GM19240 (cell line): ENCODE results near the gene VOPP1.
"Not testable (repeated sequence)": the region's sequence is repeated elsewhere in the genome, so short reads cannot be mapped to it uniquely, and the experiment has no call there.

Source experiments
- DNase-seq: peaks from one replicate; pipeline ENCODE4 v3.0.0; 2011; ENCODE audit warnings: low spot score; ENCODE audit not compliant: insufficient read length

The VOPP1 gene, protein sequence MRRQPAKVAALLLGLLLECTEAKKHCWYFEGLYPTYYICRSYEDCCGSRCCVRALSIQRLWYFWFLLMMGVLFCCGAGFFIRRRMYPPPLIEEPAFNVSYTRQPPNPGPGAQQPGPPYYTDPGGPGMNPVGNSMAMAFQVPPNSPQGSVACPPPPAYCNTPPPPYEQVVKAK

DNA sequence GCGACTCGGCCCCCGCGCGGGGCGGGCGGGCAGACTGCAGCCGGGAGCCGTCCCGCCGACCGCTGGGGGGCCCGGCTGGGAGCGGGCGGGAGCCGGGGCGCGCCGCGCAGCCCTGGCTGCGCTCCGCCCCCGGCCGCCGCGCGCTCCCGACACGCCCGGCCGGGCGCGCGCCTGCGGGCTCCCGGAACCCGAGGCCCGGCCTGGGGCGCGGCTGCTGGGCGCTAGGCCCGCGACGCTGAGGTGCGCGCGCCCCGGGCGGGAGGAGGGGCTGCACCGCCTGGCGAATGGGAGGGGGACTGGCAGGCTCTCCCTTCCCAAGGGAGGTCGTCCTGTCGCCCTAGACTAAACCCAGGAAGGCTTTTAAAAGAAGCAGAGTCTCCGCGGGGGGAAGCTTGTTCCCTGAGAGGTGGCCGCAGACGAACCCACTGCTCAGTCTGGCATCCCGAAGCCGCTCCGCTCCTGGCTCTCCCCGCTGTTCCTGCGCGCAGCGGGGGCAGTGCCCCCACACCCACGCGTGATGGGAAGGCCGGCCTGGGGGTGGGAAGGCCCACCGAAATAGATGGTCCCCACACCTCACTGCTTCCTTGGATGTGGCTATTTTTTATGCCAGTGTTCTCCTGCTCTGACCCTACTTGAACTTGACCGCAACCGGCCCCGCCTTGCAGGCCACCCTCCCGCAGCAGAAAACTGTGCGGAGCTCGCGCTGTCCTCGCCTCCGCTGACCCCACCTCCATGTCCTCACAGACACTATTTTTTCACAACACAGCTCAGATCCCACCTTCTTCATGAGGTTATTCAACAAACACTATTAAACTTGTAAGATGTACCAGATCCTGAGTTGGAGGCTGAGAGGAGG, at the start of gene VOPP1:
VOPP1 (minus strand) TSS at position 125 of the 856 bp plus-strand sequence. CDS start 178 bp downstream, outside the sequence.
- peak; percentile 64 for DNase-seq

DNA sequence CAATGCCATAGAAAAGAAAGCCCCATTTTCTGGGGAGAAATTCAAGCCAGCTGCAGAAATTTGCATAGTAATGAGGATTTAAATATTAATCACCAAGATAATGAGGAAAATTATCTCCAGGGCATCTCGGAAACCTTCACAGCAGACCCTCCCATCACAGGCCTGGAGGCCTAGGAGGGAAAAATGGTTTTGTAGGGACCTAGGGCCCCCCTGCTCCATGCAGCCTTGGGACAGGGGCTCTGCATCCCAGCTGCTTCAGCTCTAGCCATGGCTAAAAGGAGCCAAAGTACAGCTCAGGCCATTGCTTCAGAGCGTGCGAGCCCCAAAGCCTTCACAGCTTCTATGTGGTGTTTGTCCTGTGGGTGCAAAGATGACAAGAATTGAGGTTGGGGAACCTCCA, 46.6 kb upstream of the VOPP1 start:
- DNase-seq, result no peak

DNA sequence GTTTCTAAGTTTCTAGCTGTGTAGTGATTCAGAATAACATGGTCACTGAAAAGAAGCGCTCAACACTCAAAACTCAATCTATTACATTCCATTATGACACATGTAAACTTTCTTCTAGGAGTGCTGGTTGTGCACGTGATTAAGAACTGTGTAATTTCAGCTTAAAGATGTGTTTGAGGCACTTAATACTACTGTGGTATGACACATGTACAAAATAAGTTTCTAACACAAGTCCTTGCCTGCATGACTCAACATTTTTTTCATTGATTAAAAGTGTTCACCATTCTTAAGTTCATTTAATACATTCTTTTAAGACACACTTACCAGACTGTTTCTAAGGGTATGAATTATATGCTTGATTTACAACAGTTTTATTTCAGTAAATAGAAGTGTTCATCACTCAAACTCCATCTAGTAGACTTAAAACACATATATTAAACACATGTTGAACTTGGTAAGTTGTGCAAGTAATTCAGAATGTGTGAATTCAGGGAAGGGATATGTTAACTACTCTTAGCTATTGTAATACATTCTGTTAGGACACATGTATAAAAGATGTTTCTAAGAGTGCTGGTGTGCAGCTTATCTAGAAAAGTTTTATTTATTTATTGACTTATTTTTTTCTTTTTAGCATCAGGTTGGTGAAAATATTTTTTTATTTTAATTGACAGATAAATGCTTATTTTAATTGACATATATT, 42.2 kb upstream of the VOPP1 start:
- DNase-seq, result not testable (repeated sequence)

DNA sequence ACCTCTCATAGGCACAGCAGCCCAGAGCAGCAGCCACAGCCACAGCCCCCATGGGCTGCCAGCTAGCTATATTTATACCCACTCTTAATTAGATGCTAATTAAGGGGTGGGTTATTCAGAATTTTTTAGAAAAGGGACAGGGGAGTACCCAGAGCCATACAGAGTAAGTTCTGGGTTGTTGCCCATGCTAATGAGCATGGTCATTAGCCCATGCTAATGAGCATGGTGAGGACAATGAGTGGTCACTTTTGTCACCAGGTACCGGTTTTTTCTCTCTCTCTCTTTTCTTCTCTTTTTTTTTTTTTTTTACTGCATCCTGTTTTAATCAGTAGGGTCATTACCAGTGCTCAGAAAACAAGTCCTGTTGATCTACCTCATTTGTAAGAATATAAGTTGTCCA, 37.4 kb upstream of the VOPP1 start:
- DNase-seq, result not testable (repeated sequence)

DNA sequence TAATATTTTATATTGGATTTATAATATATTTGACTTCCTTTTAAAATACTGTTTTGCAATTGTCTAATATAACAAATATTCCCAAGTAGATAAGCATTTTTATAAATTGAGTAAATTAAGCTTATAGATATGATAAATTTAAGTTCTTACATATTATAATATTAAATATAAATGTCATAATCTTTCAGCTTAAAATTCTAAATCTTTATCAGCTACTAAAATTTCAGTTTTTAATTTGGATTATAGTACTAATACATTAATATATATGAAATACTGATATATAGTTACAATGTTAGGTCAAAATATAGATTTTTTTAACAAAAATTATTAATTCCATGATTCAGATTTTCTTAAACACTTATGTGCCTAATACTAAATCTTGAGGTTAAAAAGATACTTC, 33.4 kb upstream of the VOPP1 start:
- DNase-seq, result not testable (repeated sequence)

DNA sequence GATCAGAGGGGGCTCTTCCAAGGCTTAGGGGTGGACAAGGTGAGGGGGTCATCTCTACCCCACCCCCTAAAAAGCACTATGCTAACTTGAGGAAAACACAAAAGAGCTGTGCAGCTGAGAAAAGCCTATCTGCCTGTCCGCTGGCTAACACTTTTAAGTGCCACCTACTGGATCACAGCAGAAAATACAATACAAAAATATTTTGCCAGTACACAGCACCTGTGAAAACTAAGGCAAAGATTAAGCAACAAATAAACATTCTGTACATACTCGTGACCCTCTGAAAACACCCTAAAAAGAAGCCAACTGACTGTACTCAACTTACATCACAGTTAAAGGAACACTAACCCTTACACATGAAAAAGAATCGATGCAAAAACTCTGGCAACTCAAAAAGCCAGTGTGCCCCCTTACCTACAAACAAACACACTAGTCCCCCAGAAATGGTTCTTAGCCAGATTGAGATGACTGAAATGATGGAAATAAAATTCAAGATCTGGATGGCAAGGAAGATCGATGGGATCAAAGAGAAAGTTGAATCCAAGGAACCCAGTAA, 25.7 kb upstream of the VOPP1 start:
- not testable (repeated sequence) for DNase-seq

DNA sequence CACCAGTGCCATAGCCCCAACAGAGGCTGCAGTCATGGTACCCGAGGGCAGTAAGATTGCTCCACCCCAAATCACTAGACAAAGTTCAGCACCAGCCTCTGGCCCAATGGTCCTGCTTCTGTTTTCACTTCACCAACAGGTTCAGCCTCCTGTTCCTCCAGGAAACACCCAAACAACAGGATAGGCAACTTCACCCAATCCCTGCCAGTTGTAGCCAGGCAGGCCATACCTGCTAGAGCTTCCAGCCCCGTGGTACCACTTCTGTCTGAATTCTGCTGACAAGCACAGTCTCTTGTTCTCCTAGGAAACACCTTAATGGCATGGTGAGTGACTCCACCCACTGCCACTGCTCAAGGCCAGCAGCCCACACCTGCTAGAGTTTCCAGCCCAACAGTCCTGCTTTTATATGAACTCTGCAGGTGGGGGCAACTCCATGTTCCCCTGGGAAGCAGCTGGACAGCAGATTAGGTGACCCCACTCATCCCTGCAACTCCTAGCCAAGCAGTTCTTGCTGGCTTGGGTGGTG, 25.0 kb upstream of the VOPP1 start:
- DNase-seq, result not testable (repeated sequence)

DNA sequence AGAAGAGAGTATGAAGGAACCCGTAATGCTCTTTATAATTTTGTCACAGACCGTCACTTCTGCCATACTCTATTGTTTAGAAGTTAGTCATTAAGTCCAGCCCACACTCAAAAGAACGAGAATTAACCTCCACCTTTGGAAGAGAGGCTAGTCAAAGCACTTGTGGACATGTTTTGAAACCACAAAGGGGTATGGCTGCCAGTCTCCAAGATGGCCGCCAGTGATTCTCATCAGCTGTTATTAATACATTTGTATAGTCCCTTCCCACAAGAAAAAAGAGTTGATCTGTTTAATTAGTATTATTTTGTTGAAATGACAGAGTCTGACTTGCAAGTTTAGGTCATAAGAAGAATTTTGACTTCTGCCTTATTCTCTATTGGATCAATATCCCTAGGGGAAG, 23.2 kb upstream of the VOPP1 start:
- DNase-seq, result no peak

DNA sequence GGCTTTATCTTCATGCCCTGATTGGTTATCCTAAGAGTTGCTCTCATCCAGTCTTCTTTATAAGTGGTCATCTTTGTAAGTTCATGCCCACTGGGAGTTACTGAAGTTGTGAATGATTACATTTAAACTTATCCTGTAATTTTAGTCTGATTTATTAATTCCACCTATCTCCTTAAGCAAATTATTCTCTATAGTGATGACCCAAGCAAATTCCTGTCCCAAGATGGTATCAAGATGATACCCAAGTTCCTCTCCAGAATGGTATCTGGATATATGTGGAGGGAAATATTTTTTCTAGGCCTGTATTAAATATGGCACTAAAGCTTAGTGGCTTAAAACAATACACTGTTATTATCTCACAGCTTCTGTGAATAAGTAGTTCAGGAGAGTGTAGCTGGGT, 22.6 kb upstream of the VOPP1 start:
- DNase-seq, result no peak

DNA sequence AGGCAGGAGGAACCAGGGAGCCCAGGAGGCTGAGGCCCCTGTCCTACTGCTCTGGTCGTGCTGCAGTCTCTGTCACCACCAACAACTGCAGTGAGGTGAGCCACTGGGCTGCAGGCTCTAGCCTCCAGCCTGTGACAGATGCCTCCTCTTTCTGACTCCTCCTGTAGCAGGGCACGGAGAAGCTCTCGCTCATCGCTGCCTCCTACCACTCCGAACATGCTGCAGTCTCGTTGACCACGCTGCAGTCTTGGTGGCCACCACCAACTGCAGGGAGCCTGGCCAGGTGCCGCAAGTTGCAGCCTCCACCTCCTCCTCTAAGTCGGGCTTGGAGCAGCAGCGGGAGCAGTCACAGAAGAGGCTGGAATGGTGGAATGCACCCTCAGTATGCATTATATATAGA, 22.1 kb upstream of the VOPP1 start:
- DNase-seq, result no peak

DNA sequence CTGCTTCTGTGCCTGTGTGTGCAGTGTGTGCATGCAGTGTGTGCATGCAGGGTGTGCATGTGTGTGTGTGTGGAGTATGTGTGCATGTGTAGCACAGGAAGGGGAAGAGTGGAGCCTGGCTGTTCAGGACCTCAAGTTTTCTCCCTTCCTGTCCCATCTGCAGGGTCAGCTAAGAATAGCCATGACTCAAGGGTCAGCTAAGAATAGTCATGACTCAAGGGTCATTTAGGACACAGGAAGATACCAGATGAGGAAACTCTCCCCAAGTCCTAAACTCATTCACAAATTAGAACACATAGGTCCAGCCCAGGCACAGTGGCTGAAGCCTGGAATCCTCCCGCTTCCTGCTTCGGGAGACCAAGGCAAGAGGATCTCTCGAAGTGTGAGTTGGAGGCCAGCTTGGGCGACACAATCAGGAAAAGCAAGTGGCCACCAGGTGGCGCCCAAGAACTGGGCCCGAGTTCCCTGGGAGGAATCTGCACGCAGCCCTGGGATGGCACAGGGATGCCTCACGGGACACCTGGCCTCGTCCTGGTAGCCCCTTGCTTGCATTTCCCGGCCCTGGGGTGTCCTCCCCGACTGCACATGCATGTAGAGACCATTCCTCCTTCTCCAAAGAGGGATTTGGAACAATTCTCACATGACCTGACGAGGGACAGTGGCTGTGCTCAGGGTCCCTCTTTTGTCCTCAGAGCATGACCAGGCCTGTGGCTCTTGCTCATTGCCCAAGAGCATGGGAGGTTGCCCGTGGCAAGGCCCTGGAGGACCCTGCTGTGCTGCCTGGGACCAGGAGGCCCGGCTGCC, 21.4 kb upstream of the VOPP1 start:
- no peak for DNase-seq

DNA sequence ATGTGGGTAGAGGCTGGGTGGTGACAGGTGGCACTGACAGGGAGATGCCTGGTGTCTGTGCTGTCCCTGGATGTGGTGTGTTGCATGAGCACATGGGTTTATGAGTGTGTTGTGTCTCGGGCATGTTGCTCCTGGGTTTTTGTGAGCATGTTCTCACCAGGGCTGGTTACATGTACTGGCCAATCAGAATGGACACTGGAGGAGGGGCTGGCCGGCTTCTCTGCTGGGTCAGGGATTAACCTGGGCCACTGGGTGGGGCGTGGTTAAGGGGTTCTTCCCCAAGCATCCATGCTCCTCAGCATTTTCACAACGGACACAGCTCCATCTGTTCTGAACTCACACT, 20.8 kb upstream of the VOPP1 start:
- no peak for DNase-seq

DNA sequence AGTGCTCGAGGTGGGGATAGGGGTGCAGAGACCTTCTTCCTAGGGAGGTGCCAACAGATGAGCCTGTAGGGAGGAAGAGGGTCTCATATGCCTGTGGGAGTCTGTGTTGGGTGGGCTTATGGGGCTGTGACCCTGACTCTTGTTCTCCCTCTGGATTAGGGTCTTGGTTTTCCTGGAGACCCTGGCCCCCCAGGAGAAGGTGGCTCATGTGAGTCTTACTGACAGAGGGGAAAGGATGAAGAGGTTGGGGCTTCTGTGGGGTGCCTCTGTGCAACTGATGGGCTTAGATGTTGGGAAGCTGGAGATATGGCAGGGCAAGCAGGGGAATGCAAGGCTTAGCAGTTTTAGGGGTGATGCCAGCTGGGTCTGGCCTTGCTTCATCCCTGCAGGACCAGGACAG, 20.2 kb upstream of the VOPP1 start:
- no peak for DNase-seq

DNA sequence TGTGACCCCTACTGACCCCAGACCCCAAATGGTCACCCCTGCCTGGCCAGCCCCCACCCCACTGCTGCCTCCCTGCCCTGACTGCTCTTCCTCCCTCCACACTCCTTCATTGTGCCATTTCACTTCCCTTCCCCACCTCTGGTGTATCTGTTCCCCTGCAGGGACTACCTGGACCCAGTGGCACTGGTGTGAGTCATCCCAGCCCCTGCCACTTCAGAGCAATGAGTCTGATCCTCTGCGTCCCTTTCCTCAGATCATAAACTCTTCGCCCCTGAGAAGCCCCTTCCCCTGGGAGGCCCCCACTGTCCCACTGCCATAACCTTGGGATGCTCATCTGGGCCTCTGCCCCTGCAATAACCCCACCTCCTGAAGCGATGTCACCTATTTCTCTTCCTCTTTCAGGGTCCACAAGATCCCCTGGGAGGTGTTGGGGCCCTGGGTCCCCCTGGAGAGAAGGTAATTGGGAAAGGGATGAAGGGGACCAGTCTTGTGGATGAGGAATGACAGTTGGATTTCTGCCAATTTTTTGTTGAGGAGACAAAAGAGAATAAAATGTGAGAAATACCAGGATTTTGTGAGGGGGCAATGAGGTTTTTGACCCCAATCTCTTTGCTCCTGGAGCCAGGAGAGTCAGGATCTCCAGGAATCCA, 19.1 kb upstream of the VOPP1 start:
- DNase-seq, result no peak

DNA sequence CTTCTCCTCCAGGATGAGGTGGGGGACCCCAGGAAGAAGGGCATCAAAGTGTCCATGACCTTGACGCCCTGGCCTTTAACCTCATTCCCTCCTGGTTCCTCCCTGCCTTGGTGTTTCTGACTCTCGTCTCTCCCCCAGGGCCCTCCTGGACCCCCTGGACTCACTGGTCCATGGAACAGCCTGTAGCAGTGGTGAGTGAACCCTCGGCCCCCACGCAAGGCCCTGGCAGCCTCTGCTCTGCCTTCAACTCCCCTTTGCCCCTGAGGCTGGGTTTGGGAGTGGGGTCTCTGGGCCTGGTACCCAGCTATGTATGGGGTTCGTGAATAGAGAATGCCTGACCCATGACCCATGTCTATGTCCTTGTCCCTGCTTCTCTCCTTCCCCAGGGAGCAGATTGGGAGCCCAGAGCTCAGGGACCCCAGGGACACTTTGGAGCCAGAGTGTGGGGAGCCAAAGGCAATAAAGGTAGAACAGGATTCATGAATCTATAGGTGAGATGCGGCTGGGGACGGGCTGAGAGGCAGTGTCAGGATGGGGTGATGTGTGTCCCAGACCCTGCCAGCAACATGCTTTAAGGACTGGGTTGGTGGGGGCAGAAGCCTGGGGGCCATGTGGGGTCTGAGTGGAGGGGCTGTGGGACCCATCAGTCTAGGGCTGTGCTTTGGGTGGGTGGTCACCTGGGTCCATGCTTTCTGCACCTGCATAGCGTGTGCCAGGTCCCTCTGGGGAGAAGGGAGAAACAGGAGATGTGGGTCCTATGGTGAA, 18.4 kb upstream of the VOPP1 start:
- DNase-seq, result no peak

DNA sequence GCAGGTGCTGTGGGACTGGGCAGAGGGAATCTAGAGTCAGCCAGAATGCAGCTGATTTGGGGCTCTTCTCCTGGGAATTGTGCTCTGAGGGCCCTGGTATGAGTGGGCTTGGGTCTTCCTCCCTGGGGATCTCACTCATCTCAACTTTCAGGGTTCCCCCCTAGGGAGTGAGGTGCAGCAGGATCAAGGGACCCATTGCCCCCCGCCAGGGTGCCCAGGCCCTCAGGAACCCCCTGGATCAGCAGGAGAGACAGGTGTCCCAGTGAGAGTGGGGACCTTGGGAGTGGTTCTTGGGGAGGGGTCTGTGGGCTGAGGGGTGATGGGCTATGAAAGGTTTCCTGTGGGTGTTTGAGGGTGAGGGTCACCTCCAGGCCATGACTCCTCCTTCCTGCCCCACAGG, 17.6 kb upstream of the VOPP1 start:
- no peak for DNase-seq

DNA sequence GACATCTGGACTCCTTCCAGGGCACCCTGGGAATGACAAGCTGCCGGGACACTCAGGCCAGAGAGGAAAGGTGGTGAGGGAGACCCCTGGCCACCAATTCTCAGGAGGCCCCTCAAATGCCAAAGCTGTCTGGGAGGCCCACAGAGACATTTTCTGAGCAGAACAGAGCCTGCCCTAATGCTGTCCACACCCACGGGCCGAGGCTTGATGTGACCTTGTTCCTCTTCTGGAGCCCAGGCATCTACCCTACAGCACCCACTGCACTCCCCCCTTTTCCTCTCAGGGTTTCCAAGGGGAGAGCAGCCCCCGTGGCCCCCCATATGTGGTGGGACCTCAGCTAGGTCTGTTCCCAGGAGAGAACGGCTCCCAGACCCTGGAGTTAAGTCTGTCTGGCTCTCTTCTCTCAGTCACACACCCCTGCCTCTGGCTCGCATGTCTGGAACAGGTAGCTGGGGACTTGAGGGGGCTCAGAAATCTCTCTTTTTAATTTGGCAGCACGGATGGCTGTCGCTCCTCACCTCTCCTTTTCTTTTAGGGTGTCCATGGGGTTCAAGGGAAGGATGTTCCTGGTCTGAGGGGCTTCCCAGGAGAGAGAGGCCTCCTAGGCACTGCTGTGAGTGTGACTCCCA, 16.8 kb upstream of the VOPP1 start:
- no peak for DNase-seq

DNA sequence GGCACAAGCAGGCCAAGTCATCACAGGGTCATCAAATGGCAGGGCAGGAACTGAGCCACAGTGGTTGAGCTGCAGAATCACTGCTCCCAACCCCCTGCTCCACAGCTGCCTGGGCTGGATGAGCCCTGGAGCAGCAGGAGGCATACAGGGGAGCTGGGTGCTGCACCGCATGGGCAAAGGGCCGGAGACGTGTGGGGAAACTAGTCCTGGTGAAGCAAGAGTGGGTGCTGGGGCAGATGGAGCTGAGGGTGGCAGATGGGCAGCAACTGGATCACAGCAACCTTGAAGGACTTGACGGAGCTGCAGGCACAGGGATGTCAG, 16.0 kb upstream of the VOPP1 start:
- no peak for DNase-seq

DNA sequence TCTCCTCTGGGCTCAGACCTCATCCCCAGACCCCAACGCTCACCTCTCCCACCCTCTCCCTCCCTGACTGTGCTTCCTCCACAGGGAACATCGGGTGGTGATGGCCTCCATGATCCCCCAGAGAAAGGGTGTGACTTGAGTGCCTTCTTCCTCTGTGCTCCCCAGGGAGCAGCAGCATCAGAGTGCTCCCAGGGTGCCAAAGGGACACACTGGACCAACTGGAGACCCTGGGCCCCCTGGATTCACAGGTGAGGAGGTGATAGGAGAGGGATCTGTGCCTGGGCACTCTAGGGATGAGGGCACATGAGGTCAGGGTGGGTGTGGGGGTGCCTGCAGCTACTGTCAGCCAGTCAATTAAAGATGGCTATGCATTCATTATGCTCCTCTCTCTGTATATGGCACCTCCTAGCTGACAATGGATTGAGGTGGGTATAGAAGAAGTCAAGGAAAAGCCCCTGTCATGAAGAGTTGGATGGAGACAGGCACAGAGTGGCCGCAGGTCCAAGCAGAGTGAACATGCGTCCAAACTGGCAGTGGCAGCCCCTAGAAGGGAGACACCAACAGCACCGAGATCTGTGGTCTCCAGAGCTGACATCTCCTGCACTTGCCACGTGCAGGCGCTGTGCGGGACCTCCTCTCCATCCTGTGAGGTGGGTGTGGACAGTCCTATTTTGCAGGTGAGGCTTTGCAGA, 15.5 kb upstream of the VOPP1 start:
- no peak for DNase-seq
